Colonic mucosa (tissue), 4 donors: Measurements from ENCODE around the gene G3BP1. TPM values are rescaled to one million over a fixed set of nuclear protein-coding genes. Genes with fewer than 3 reads are reported as not detected.
"Not testable (repeated sequence)": the region's sequence is repeated elsewhere in the genome, so short reads cannot be mapped to it uniquely, and the experiment has no call there.

Source experiments
- DNase-seq: peaks from one replicate; pipeline ENCODE4 v3.0.0-alpha.2; 2020
- H3K27ac ChIP-seq: fragments of 200-600 bp; one replicate; pipeline ENCODE4 v1.8.0; 2021
- H3K27me3 ChIP-seq: fragments of 200-600 bp; one replicate; pipeline ENCODE4 v1.8.0; 2021
- H3K36me3 ChIP-seq: fragments of 200-600 bp; one replicate; pipeline ENCODE4 v1.8.0; 2021
- H3K4me1 ChIP-seq: fragments of 200-600 bp; one replicate; pipeline ENCODE4 v1.8.0; 2021; ENCODE audit warnings: mild to moderate bottlenecking
- H3K4me3 ChIP-seq: fragments of 200-600 bp; one replicate; pipeline ENCODE4 v1.8.0; 2021
- H3K9ac ChIP-seq, 2 donors: one replicate each; pipeline ENCODE4 v1.7.0; 2013; ENCODE audit warnings: control low read depth in 2 of 2, low read depth in 2 of 2, low read length in 2 of 2
- H3K9me3 ChIP-seq: fragments of 200-600 bp; one replicate; pipeline ENCODE4 v1.8.0; 2021
- CTCF ChIP-seq: fragments of 200-600 bp; IDR thresholded peaks from one replicate; pipeline ENCODE4 v1.8.0; 2022; ENCODE audit warnings: antibody characterized with exemption, mild to moderate bottlenecking
- intact Hi-C: fragments of 100-400 bp; cut with DNase I; formaldehyde crosslinking; loops from one replicate; pipeline ENCODE4 v1.14.1; 2022
- total RNA-seq, 2 donors: library from RNA; stranded (reverse); fragmentation: NEBNext Ultra II Directional in 1 of 2; extraction: Animal tissue kit (Norgen Biotek cat#: 25700) in 1 of 2; gene quantifications; one replicate each; pipeline ENCODE4 v1.2.1, GENCODE V29; 2021
- donor health status: healthy.
- donor health status: DM: no; HTN: no; CAD: no.
- donor health status: DM: no; HTN: no; CAD: no.

The G3BP1 gene
- total RNA-seq, 2 donors from 2014 or later: 136 to 203 TPM

GRCh38 chr5:151820271-151820670 lies 48.5 kb downstream of the G3BP1 start:
- TF ChIP-seq CTCF: no peak
- H3K36me3 ChIP-seq: no peaks in the 10 kb centered on the region
- no peaks in the 10 kb centered on the region for H3K27me3 ChIP-seq
- DNase-seq: no peak
- H3K9me3 ChIP-seq: no peaks in the 10 kb centered on the region
- no peaks in the 10 kb centered on the region for H3K4me1 ChIP-seq
- intact Hi-C loops: loop anchor here (10.0 kb wide), 1 partner anchor 535 kb away; no protein-coding TSS in a partner anchor
- no peak overlapping the region for H3K27ac ChIP-seq
- H3K4me3 ChIP-seq: no peak overlapping the region
- no peak overlapping the region for H3K9ac ChIP-seq

- no peaks in the 10 kb centered on the region for H3K4me1 ChIP-seq
- TF ChIP-seq CTCF: no peak
- H3K4me3 ChIP-seq: no peak overlapping the region
- peak; percentile 26 for DNase-seq
- no peak overlapping the region for H3K9ac ChIP-seq
- no peaks in the 10 kb centered on the region for H3K36me3 ChIP-seq
- H3K9me3 ChIP-seq: no peaks in the 10 kb centered on the region
- intact Hi-C loops: loop anchor here (10.0 kb wide), 1 partner anchor 534 kb away; no protein-coding TSS in a partner anchor
- no peaks in the 10 kb centered on the region for H3K27me3 ChIP-seq
- no peak overlapping the region for H3K27ac ChIP-seq
Measured at GRCh38 chr5:151820903-151821302, 49.1 kb downstream of the G3BP1 start.

- no peaks in the 10 kb centered on the region for H3K27me3 ChIP-seq
- TF ChIP-seq CTCF: no peak
- intact Hi-C loops: loop anchor here (10.0 kb wide), 1 partner anchor 533 kb away; no protein-coding TSS in a partner anchor
- H3K4me3 ChIP-seq: no peak overlapping the region
- no peaks in the 10 kb centered on the region for H3K36me3 ChIP-seq
- no peaks in the 10 kb centered on the region for H3K4me1 ChIP-seq
- no peak overlapping the region for H3K9ac ChIP-seq
- no peak overlapping the region for H3K27ac ChIP-seq
- no peaks in the 10 kb centered on the region for H3K9me3 ChIP-seq
- no peak for DNase-seq
Measured at GRCh38 chr5:151822141-151822540, 50.4 kb downstream of the G3BP1 start.

GRCh38 chr5:151825445-151825844 lies 53.7 kb downstream of the G3BP1 start:
- TF ChIP-seq CTCF: peak; percentile 88
- intact Hi-C loops: loop anchor here (1.0 to 10.0 kb wide), 3 partner anchors 318 to 682 kb away; no protein-coding TSS in a partner anchor

GRCh38 chr5:151829370-151829769 lies 57.6 kb downstream of the G3BP1 start:
- H3K27me3 ChIP-seq: no peaks in the 10 kb centered on the region
- no peak overlapping the region for H3K27ac ChIP-seq
- H3K4me3 ChIP-seq: no peak overlapping the region
- no peak for DNase-seq
- H3K9me3 ChIP-seq: no peaks in the 10 kb centered on the region
- H3K36me3 ChIP-seq: no peaks in the 10 kb centered on the region
- H3K4me1 ChIP-seq: no peaks in the 10 kb centered on the region
- intact Hi-C loops: loop anchor here (5.0 to 10.0 kb wide), 2 partner anchors 525 to 678 kb away; no protein-coding TSS in a partner anchor
- TF ChIP-seq CTCF: no peak
- H3K9ac ChIP-seq: no peak overlapping the region

More at GRCh38 chr5:151825445-151825844, 53.7 kb downstream of the G3BP1 start:
- Histone ChIP-seq H3K27ac (no peak overlapping the region), H3K4me3 (no peak overlapping the region), H3K9ac (no peak overlapping the region), H3K36me3 (no peaks in the 10 kb centered on the region), H3K4me1 (no peaks in the 10 kb centered on the region), H3K9me3 (no peaks in the 10 kb centered on the region), H3K27me3 (no peaks in the 10 kb centered on the region)
- peak; percentile 65 for DNase-seq

- intact Hi-C loops, H3K27ac ChIP-seq, H3K36me3 ChIP-seq, H3K4me3 ChIP-seq, H3K27me3 ChIP-seq, H3K9me3 ChIP-seq, H3K9ac ChIP-seq, H3K4me1 ChIP-seq, DNase-seq: not testable (repeated sequence)
Measured at GRCh38 chr5:151832843-151833242, 61.1 kb downstream of the G3BP1 start.
